HCT116 (cell line): Measurements from ENCODE around the gene MAP2K2. TPM values are rescaled to one million over a fixed set of nuclear protein-coding genes. Genes with fewer than 3 reads are reported as not detected.

ENCODE experiments used
- ATAC-seq: fragments of 200-7000 bp; cut with Tn5 transposase; 2 replicates; pipeline ENCODE4 v1.9.1; 2020; ENCODE audit warnings: mild to moderate bottlenecking, moderate library complexity
- BruUV-seq: library from RNA; stranded (reverse); fragments of 400-500 nt; replicated peaks from 2 replicates; lab custom pipeline; 2021; lab: Mats Ljungman, UMichigan
- CTCF ChIA-PET: fragments of 300-600 bp; sonication (Branson Sonifier 250); formaldehyde crosslinking; loops from one replicate; lab custom pipeline; 2021; ENCODE audit warnings: antibody characterized with exemption; lab: Charles Lee
- POLR2A ChIA-PET: fragments of 300-600, 350-600 bp; sonication (Branson Sonifier 250); formaldehyde crosslinking; loops from one replicate; lab custom pipeline; 2021; ENCODE audit warnings: antibody characterized with exemption; lab: Charles Lee
- RAD21 ChIA-PET, 2 experiments: fragments of 300-600 bp; sonication (Branson Sonifier 250); formaldehyde crosslinking; loops; one replicate each; lab custom pipeline; 2023; ENCODE audit warnings: low total read pairs in 2 of 2; ENCODE audit not compliant: uncharacterized antibody in 2 of 2, unreplicated experiment in 2 of 2, low non-redundant PET in 1 of 2; lab: Charles Lee
- DNase-seq: peaks from one replicate; pipeline ENCODE4 v3.0.0-alpha.2; 2010; ENCODE audit warnings: low read depth, low spot score
- H2AFZ ChIP-seq: fragments of 200-600 bp; shearing (Covaris generic), sonication (generic); 2 replicates; pipeline ENCODE4 v1.6.1; 2017; ENCODE audit warnings: low read depth, mixed run types, mixed read lengths, antibody characterized with exemption, low read length; ENCODE audit not compliant: poor library complexity, severe bottlenecking
- H3K27ac ChIP-seq: 2 replicates; pipeline ENCODE4 v1.5.1; 2012; ENCODE audit warnings: low read depth, low read length
- H3K27me3 ChIP-seq: fragments of 200-600 bp; sonication (generic); 2 replicates; pipeline ENCODE4 v1.6.1; 2016; ENCODE audit warnings: mixed run types, low read length, mixed read lengths; ENCODE audit not compliant: insufficient read depth
- H3K36me3 ChIP-seq, 2 experiments: fragments of 200-500 bp in 1 of 2; fragments of 200-600 bp in 1 of 2; sonication (Bioruptor generic) in 1 of 2; sonication (generic) in 1 of 2; 2 replicates each; pipeline versions ENCODE4 v1.5.1 to v1.6.1; 2014 to 2016; ENCODE audit warnings: low read length in 2 of 2, inconsistent platforms in 1 of 2, mixed read lengths in 1 of 2, mixed run types in 1 of 2; ENCODE audit not compliant: insufficient read depth in 2 of 2, control insufficient read depth in 1 of 2
- H3K4me1 ChIP-seq, 2 experiments: fragments of 200-600 bp in 1 of 2; sonication (generic) in 1 of 2; 2 replicates each; pipeline versions ENCODE4 v1.5.1 to v1.6.1; 2012 to 2017; ENCODE audit warnings: low read length in 2 of 2, inconsistent platforms in 1 of 2, mild to moderate bottlenecking in 1 of 2, mixed read lengths in 1 of 2, mixed run types in 1 of 2, moderate library complexity in 1 of 2; ENCODE audit not compliant: insufficient read depth in 2 of 2, control insufficient read depth in 1 of 2
- H3K4me2 ChIP-seq: fragments of 200-600 bp; sonication (generic); 2 replicates; pipeline ENCODE4 v1.6.1; 2017; ENCODE audit warnings: mixed run types, low read length, mixed read lengths
- H3K4me3 ChIP-seq, 2 experiments: fragments of 200-600 bp in 1 of 2; sonication (generic) in 1 of 2; replicated peaks in 1 of 2; 2 replicates each; pipeline ENCODE4 v1.5.1; 2011 to 2016; ENCODE audit warnings: low read length in 2 of 2, control low read depth in 1 of 2, low read depth in 1 of 2, mild to moderate bottlenecking in 1 of 2, mixed read lengths in 1 of 2, mixed run types in 1 of 2
- H3K79me2 ChIP-seq: fragments of 200-600 bp; sonication (generic); 2 replicates; pipeline ENCODE4 v1.6.1; 2017; ENCODE audit warnings: mild to moderate bottlenecking, mixed run types, low read length, moderate library complexity, mixed read lengths; ENCODE audit not compliant: insufficient read depth
- H3K9ac ChIP-seq: fragments of 200-600 bp; sonication (generic); 2 replicates; pipeline ENCODE4 v1.6.1; 2016; ENCODE audit warnings: low read length, mixed read lengths
- H3K9me2 ChIP-seq: fragments of 200-600 bp; sonication (generic), shearing (Covaris generic); 2 replicates; pipeline ENCODE4 v1.6.1; 2017; ENCODE audit warnings: mixed run types, mild to moderate bottlenecking, moderate library complexity; ENCODE audit not compliant: insufficient read depth
- H3K9me3 ChIP-seq, 2 experiments: fragments of 200-500 bp in 1 of 2; fragments of 200-600 bp in 1 of 2; sonication (Bioruptor generic) in 1 of 2; sonication (generic) in 1 of 2; 2 replicates each; pipeline ENCODE4 v1.6.1; 2014 to 2017; ENCODE audit warnings: low read length in 2 of 2, mixed read lengths in 2 of 2, inconsistent platforms in 1 of 2, low read depth in 1 of 2, mild to moderate bottlenecking in 1 of 2, mixed run types in 1 of 2, moderate library complexity in 1 of 2; ENCODE audit not compliant: control insufficient read depth in 1 of 2, insufficient read depth in 1 of 2
- H4K20me1 ChIP-seq: fragments of 200-600 bp; sonication (generic), shearing (Covaris generic); 2 replicates; pipeline ENCODE4 v1.6.1; 2017; ENCODE audit warnings: mixed run types, mild to moderate bottlenecking, moderate library complexity; ENCODE audit not compliant: insufficient read depth
- CBX3 ChIP-seq: IDR thresholded peaks from 2 replicates; pipeline ENCODE4 v1.6.1; 2012; ENCODE audit warnings: low read depth
- EZH2 ChIP-seq: fragments of 200-600 bp; sonication (generic); IDR thresholded peaks from 2 replicates; pipeline ENCODE4 v1.6.1; 2017; ENCODE audit warnings: antibody characterized with exemption, mixed run types
- FOSL1 ChIP-seq: IDR thresholded peaks from 2 replicates; pipeline ENCODE4 v1.6.1; 2012; ENCODE audit warnings: low read depth
- JUND ChIP-seq: IDR thresholded peaks from 2 replicates; pipeline ENCODE4 v1.6.1; 2012
- ZFX ChIP-seq: fragments of 450-650 bp; IDR thresholded peaks from 2 replicates; pipeline ENCODE4 v1.6.1; 2017
- intact Hi-C: fragments of 100-400 bp; cut with micrococcal nuclease; formaldehyde crosslinking; loops from 2 replicates; pipeline ENCODE4 v1.10.0; 2022
- total RNA-seq: library from RNA; stranded (reverse); gene quantifications from one replicate; pipeline ENCODE4 v1.2.1, GENCODE V29; 2021; ENCODE audit not compliant: unreplicated experiment
- TF ChIP-seq, protein P1 (sequence below): IDR thresholded peaks from 2 replicates; pipeline ENCODE4 v1.6.1; 2012
- TF ChIP-seq, protein P2 (sequence below): IDR thresholded peaks from 2 replicates; pipeline ENCODE4 v1.6.1; 2011; ENCODE audit warnings: mild to moderate bottlenecking, low read length, moderate library complexity; ENCODE audit not compliant: insufficient replicate concordance; ENCODE audit errors: extremely low read depth
- TF ChIP-seq, protein P3 (sequence below): IDR thresholded peaks from 2 replicates; pipeline ENCODE4 v1.6.1; 2012
- TF ChIP-seq, protein P4 (sequence below), 3 experiments: fragments of 200-600 bp in 1 of 3; sonication (generic) in 1 of 3; IDR thresholded peaks in 2 of 3; conservative IDR thresholded peaks in 1 of 3; 2 replicates each; pipeline ENCODE4 v1.5.1; 2012 to 2017; ENCODE audit warnings: low read depth in 2 of 3, low read length in 2 of 3, antibody characterized with exemption in 1 of 3, borderline replicate concordance in 1 of 3, control low read depth in 1 of 3, mild to moderate bottlenecking in 1 of 3, mixed read lengths in 1 of 3, mixed run types in 1 of 3, moderate library complexity in 1 of 3; ENCODE audit not compliant: insufficient read depth in 1 of 3

Gene MAP2K2
- total RNA-seq, 1 experiment from 2014 or later = 186 TPM

DNA sequence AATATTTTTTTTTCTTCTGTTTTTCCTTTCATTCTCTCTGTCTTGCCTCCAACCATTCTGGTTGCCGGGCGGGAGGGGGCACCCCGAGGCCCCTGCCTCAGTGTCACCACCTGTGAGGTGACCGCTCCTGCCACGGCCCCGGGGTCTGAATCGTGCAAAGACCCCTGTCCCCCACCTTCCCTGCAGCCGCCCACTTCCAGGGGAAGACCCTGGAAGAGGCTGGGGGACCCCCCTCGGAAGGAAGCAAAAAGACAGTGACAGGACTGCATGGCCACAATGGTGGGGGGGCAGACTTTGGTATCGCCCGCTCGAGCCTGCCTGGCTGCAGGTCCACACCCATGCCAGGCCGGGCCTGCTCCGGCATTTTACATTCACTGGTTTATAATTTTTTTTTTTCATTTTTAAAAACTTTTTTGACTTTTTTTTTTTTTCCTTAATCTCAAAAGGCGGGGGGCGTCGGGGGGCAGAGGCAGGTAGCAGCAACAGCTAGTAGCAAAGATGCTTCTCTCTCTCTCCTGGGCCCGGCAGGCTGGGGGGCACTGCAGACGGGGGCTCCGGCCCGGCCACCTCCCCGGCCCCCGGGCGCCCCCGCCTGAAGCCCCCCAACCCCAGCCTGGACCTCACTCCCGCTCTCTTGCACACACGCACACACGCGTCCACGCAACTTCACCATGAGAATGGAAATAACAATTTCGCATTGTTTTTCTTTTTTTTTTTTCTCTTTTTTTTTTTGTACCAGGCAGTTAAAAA, 79.8 kb downstream of the MAP2K2 start:
- Histone ChIP-seq H3K27me3 (no peaks in the 10 kb centered on the region), H3K36me3 (peaks cover 7 to 29% of the 10 kb centered on the region in 2 experiments; a peak in 3 of 4 replicates), H2AFZ (no peak overlapping the region), H3K4me1 (no peaks in the 10 kb centered on the region), H3K79me2 (peaks cover 52% of the 10 kb centered on the region), H3K9ac (no peak overlapping the region), H3K4me3 (no peak overlapping the region), H3K9me2 (no peaks in the 10 kb centered on the region), H3K4me2 (no peak overlapping the region), H4K20me1 (0 out of 2 replicates have a peak, but pooled peaks cover 4% of the 10 kb centered on the region), H3K9me3 (no peaks in the 10 kb centered on the region), H3K27ac (no peak overlapping the region)
- ChIA-PET POLR2A (no interaction called here), RAD21 (no interaction called here), CTCF (no interaction called here)
- intact Hi-C loops = no loop called here
- no TSS peak for BruUV-seq
- no peak for ATAC-seq
- TF ChIP-seq, protein P1, sequence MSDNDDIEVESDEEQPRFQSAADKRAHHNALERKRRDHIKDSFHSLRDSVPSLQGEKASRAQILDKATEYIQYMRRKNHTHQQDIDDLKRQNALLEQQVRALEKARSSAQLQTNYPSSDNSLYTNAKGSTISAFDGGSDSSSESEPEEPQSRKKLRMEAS = no peak
- TF ChIP-seq JUND = no peak
- no peak for TF ChIP-seq ZFX
- TF ChIP-seq, protein P2, sequence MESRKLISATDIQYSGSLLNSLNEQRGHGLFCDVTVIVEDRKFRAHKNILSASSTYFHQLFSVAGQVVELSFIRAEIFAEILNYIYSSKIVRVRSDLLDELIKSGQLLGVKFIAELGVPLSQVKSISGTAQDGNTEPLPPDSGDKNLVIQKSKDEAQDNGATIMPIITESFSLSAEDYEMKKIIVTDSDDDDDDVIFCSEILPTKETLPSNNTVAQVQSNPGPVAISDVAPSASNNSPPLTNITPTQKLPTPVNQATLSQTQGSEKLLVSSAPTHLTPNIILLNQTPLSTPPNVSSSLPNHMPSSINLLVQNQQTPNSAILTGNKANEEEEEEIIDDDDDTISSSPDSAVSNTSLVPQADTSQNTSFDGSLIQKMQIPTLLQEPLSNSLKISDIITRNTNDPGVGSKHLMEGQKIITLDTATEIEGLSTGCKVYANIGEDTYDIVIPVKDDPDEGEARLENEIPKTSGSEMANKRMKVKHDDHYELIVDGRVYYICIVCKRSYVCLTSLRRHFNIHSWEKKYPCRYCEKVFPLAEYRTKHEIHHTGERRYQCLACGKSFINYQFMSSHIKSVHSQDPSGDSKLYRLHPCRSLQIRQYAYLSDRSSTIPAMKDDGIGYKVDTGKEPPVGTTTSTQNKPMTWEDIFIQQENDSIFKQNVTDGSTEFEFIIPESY = no peak
- no peak for TF ChIP-seq FOSL1
- TF ChIP-seq, protein P3, sequence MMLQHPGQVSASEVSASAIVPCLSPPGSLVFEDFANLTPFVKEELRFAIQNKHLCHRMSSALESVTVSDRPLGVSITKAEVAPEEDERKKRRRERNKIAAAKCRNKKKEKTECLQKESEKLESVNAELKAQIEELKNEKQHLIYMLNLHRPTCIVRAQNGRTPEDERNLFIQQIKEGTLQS = no peak
- TF ChIP-seq CBX3 = no peak
- TF ChIP-seq, protein P4, sequence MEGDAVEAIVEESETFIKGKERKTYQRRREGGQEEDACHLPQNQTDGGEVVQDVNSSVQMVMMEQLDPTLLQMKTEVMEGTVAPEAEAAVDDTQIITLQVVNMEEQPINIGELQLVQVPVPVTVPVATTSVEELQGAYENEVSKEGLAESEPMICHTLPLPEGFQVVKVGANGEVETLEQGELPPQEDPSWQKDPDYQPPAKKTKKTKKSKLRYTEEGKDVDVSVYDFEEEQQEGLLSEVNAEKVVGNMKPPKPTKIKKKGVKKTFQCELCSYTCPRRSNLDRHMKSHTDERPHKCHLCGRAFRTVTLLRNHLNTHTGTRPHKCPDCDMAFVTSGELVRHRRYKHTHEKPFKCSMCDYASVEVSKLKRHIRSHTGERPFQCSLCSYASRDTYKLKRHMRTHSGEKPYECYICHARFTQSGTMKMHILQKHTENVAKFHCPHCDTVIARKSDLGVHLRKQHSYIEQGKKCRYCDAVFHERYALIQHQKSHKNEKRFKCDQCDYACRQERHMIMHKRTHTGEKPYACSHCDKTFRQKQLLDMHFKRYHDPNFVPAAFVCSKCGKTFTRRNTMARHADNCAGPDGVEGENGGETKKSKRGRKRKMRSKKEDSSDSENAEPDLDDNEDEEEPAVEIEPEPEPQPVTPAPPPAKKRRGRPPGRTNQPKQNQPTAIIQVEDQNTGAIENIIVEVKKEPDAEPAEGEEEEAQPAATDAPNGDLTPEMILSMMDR (IDR thresholded peaks at IDR 0.05 in 2 of 3, conservative IDR thresholded peaks at IDR 0.05 in 1 of 3; ENCODE audit: borderline replicate concordance in 1 of 3, insufficient read depth in 1 of 3, low read depth in 2 of 3, low read length in 2 of 3) = no peak
- no peak for TF ChIP-seq EZH2
- DNase-seq = no peak
